HG03439 (cell line): ENCODE results near the gene ARID5A.

Experiments
- ATAC-seq: cut with Tn5 transposase; IDR thresholded peaks from one replicate; pipeline ENCODE4 v1.9.1; 2021; ENCODE audit warnings: mild to moderate bottlenecking, moderate library complexity; ENCODE audit not compliant: unreplicated experiment

The ARID5A gene

DNA sequence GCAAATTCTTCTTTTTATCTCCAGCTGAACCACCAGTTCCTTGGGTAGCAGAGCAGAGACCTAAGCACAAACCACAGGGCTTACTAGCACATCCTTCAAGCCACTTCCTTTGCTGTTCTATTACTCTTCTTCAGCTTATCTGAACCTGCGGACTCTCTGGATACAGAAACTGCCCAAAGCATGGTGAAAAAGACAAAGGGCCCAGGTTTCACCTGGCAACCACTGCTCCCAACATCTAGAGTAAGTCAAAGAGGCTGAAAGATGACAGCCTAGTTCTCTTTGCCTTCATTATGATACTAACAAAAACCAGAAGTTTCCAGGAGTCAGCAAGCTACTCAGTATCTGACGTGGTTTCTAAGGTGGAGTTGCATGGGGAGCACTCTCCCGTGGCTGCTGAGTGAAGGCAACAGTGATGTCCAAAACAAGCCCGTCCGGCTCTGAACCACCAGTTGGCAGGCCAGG lies 58.2 kb downstream of the ARID5A start:
- no peak for ATAC-seq

- no peak for ATAC-seq
These were observed 60.0 kb downstream of the ARID5A start for GRCh38 chr2:96596596-96596995.

GRCh38 chr2:96599941-96600340 lies 63.4 kb downstream of the ARID5A start:
- ATAC-seq, result no peak

- ATAC-seq, result no peak
These were observed 65.1 kb downstream of the ARID5A start for GRCh38 chr2:96601382-96602292.
